HepG2 (cell line): ENCODE results near the gene AUTS2. TPM values are rescaled to one million over a fixed set of nuclear protein-coding genes. Genes with fewer than 3 reads are reported as not detected.

Experiments
- ATAC-seq: fragments of 200-7000 bp; cut with Tn5 transposase; 3 replicates; pipeline ENCODE4 v1.9.1; 2020; ENCODE audit warnings: mild to moderate bottlenecking, moderate library complexity
- BruUV-seq: library from RNA; stranded (reverse); fragments of 400-500 nt; replicated peaks from 2 replicates; lab custom pipeline; 2021; lab: Mats Ljungman, UMichigan
- CTCF ChIA-PET: fragments of 300-600 bp; formaldehyde crosslinking; extraction: SDS; loops from one replicate; lab custom pipeline; 2021; ENCODE audit warnings: low total read pairs, inconsistent platforms, low intra/inter-chr PET ratio; lab: Yijun Ruan, JAX
- POLR2A ChIA-PET: fragments of 350-600 bp; sonication (Branson Sonifier 250); formaldehyde crosslinking; loops from one replicate; lab custom pipeline; 2020; ENCODE audit warnings: antibody characterized with exemption, inconsistent platforms; lab: Yijun Ruan, JAX
- DNase-seq: peaks from one replicate; pipeline ENCODE4 v3.0.0-alpha.2; 2015; ENCODE audit warnings: low spot score
- FAIRE-seq: peaks from 3 replicates; lab custom pipeline; 2011; peaks lifted over from hg19 to GRCh38; lab: Jason Lieb, UNC
- H2AFZ ChIP-seq: one replicate; pipeline ENCODE4 v1.6.1; 2011; ENCODE audit warnings: low read length, inconsistent platforms
- H3K27ac ChIP-seq: fragments of 300-600 bp; 3 replicates; pipeline ENCODE4 v1.8.0; 2011; ENCODE audit warnings: mixed run types, mild to moderate bottlenecking, mixed read lengths, low read length, inconsistent platforms; ENCODE audit not compliant: insufficient read depth; ENCODE audit errors: extremely low read length
- H3K27me3 ChIP-seq, 2 experiments: fragments of 200-600 bp in 1 of 2; 2 replicates in 1 of 2; 3 replicates in 1 of 2; pipeline versions ENCODE4 v1.6.0 to v1.8.0; 2011; ENCODE audit warnings: low read length in 2 of 2, mild to moderate bottlenecking in 2 of 2, moderate library complexity in 2 of 2, inconsistent platforms in 1 of 2; ENCODE audit not compliant: insufficient read depth in 2 of 2, control insufficient read depth in 1 of 2
- H3K36me3 ChIP-seq, 2 experiments: fragments of 200-600 bp in 1 of 2; replicated peaks in 1 of 2; 2 replicates in 1 of 2; 3 replicates in 1 of 2; pipeline versions ENCODE4 v1.5.1 to v1.8.0; 2011; ENCODE audit warnings: low read length in 2 of 2, inconsistent platforms in 1 of 2; ENCODE audit not compliant: insufficient read depth in 2 of 2, control insufficient read depth in 1 of 2
- H3K4me1 ChIP-seq: 2 replicates; pipeline ENCODE4 v1.5.1; 2012; ENCODE audit warnings: low read length, inconsistent platforms; ENCODE audit not compliant: insufficient read depth
- H3K4me2 ChIP-seq: 2 replicates; pipeline ENCODE4 v1.6.0; 2011; ENCODE audit warnings: low read depth, low read length, inconsistent platforms
- H3K4me3 ChIP-seq, 3 experiments: fragments of 200-600 bp in 1 of 3; sonication (generic), shearing (Covaris generic) in 1 of 3; replicated peaks in 1 of 3; 2 replicates each; pipeline ENCODE4 v1.5.1; 2011 to 2016; ENCODE audit warnings: low read length in 3 of 3, inconsistent platforms in 2 of 3, low read depth in 2 of 3, mild to moderate bottlenecking in 2 of 3, control low read depth in 1 of 3, mixed read lengths in 1 of 3; ENCODE audit not compliant: insufficient read depth in 1 of 3
- H3K79me2 ChIP-seq: one replicate; pipeline ENCODE4 v1.6.1; 2011; ENCODE audit warnings: low read length, inconsistent platforms; ENCODE audit not compliant: insufficient read depth
- H3K9ac ChIP-seq: 2 replicates; pipeline ENCODE4 v1.6.0; 2011; ENCODE audit warnings: mild to moderate bottlenecking, low read depth, low read length, inconsistent platforms; ENCODE audit not compliant: insufficient read depth
- H3K9me3 ChIP-seq: 2 replicates; pipeline ENCODE4 v1.5.1; 2012; ENCODE audit warnings: mild to moderate bottlenecking, low read length
- H4K20me1 ChIP-seq: 2 replicates; pipeline ENCODE4 v1.6.0; 2011; ENCODE audit warnings: inconsistent platforms, mild to moderate bottlenecking, low read length, moderate library complexity; ENCODE audit not compliant: insufficient read depth
- BCL6 ChIP-seq: IDR thresholded peaks from 2 replicates; pipeline ENCODE4 v1.6.1; 2016; ENCODE audit warnings: missing genetic modification reagents, missing compliant biosample characterization
- HOXA3 ChIP-seq: sonication (generic); formaldehyde crosslinking; IDR thresholded peaks from 2 replicates; pipeline ENCODE4 v1.5.0; 2020; ENCODE audit warnings: missing genetic modification reagents
- IRX3 ChIP-seq: sonication (generic); formaldehyde crosslinking; IDR thresholded peaks from 2 replicates; pipeline ENCODE4 v1.8.1; 2023; ENCODE audit warnings: mild to moderate bottlenecking, low read depth, missing genetic modification reagents, borderline replicate concordance
- YEATS2 ChIP-seq: sonication (generic); formaldehyde crosslinking; IDR thresholded peaks from 2 replicates; pipeline ENCODE4 v1.4.0; 2020; ENCODE audit warnings: missing genetic modification reagents, borderline replicate concordance
- ZNF619 ChIP-seq: sonication (generic); formaldehyde crosslinking; IDR thresholded peaks from 2 replicates; pipeline ENCODE4 v1.4.0; 2020; ENCODE audit warnings: mild to moderate bottlenecking, missing genetic modification reagents
- ZNF724P ChIP-seq: sonication (generic); formaldehyde crosslinking; IDR thresholded peaks from 2 replicates; pipeline ENCODE4 v1.8.0; 2022; ENCODE audit warnings: missing genetic modification reagents, borderline replicate concordance
- ZNF891 ChIP-seq: sonication (generic); formaldehyde crosslinking; IDR thresholded peaks from 2 replicates; pipeline ENCODE4 v1.5.0; 2020; ENCODE audit warnings: mild to moderate bottlenecking, missing genetic modification reagents
- WGBS: methylation state at CpG from one replicate; pipeline ENCODE4 v1.1.6; 2017; ENCODE audit warnings: low lambda C conversion rate; 5-methylcytosine and 5-hydroxymethylcytosine counted together
- in situ Hi-C: cut with HindIII; loops from 2 replicates; pipeline ENCODE4 v1.10.0; 2017; ENCODE audit warnings: low pct_unique_long_range_greater_than_20kb; ENCODE audit not compliant: extremely low pct_ligation_motif_present
- intact Hi-C: fragments of 100-400 bp; cut with micrococcal nuclease; formaldehyde crosslinking; loops from one replicate; pipeline ENCODE4 v1.10.0; 2022; ENCODE audit not compliant: unreplicated experiment
- polyA plus RNA-seq, 8 experiments: library from polyadenylated mRNA; depleted of rRNA in 3 of 8; stranded (reverse) in 7 of 8; unstranded in 1 of 8; fragments of >200 nt; fragmentation: Illumina TruSeq in 4 of 8; extraction: Trizol in 4 of 8; gene quantifications; 2 replicates each; pipeline versions ENCODE4 v1.2.1 to v1.2.3, GENCODE V29; 2011 to 2016; ENCODE audit warnings: low read depth in 4 of 8, missing spikeins in 1 of 8, mixed read lengths in 1 of 8; ENCODE audit not compliant: insufficient read depth in 1 of 8
- total RNA-seq, 5 experiments: library from RNA; depleted of rRNA; stranded (reverse); fragments of >200 nt; fragmentation: Illumina TruSeq; extraction: Trizol; gene quantifications; 2 replicates each; pipeline ENCODE4 v1.2.3, GENCODE V29; 2016; ENCODE audit warnings: low read depth in 1 of 5
- TF ChIP-seq, protein P1 (sequence below): sonication (generic); formaldehyde crosslinking; IDR thresholded peaks from 2 replicates; pipeline ENCODE4 v1.4.0; 2020; ENCODE audit warnings: missing genetic modification reagents
- TF ChIP-seq, protein P2 (sequence below), 2 experiments: sonication (generic) in 1 of 2; formaldehyde crosslinking in 1 of 2; IDR thresholded peaks; 2 replicates each; pipeline versions ENCODE4 v1.4.0 to v1.6.1; 2018 to 2020; ENCODE audit warnings: missing genetic modification reagents in 2 of 2, borderline replicate concordance in 1 of 2, low read depth in 1 of 2, mild to moderate bottlenecking in 1 of 2, missing biosample characterization in 1 of 2

Gene AUTS2
- total and polyA plus RNA-seq, 2 of the 13 experiments (the other 11 are each of a cell fraction or from before 2014, with no cell fraction given) = 0.38 TPM; not detected in 1

DNA sequence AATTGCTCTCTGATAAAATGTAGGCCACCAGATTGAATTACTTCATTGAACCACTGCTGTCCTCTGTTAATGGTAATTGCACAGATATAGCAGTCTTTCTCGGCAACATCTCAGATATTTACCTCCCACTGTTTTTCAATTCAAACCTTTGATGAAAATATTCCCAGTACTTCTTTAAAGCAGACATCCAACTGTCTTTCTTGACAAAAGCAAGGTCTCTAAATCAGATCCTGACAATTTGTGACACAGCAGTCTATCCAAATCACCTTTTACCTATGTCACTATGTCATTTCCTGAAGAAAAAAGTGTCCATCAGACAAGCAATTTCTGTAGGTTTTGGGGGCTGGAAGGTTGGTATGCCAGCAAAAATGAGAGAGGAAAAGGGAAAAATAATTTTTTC, 555.7 kb downstream of the AUTS2 start (continued):
- TF ChIP-seq, protein P1, sequence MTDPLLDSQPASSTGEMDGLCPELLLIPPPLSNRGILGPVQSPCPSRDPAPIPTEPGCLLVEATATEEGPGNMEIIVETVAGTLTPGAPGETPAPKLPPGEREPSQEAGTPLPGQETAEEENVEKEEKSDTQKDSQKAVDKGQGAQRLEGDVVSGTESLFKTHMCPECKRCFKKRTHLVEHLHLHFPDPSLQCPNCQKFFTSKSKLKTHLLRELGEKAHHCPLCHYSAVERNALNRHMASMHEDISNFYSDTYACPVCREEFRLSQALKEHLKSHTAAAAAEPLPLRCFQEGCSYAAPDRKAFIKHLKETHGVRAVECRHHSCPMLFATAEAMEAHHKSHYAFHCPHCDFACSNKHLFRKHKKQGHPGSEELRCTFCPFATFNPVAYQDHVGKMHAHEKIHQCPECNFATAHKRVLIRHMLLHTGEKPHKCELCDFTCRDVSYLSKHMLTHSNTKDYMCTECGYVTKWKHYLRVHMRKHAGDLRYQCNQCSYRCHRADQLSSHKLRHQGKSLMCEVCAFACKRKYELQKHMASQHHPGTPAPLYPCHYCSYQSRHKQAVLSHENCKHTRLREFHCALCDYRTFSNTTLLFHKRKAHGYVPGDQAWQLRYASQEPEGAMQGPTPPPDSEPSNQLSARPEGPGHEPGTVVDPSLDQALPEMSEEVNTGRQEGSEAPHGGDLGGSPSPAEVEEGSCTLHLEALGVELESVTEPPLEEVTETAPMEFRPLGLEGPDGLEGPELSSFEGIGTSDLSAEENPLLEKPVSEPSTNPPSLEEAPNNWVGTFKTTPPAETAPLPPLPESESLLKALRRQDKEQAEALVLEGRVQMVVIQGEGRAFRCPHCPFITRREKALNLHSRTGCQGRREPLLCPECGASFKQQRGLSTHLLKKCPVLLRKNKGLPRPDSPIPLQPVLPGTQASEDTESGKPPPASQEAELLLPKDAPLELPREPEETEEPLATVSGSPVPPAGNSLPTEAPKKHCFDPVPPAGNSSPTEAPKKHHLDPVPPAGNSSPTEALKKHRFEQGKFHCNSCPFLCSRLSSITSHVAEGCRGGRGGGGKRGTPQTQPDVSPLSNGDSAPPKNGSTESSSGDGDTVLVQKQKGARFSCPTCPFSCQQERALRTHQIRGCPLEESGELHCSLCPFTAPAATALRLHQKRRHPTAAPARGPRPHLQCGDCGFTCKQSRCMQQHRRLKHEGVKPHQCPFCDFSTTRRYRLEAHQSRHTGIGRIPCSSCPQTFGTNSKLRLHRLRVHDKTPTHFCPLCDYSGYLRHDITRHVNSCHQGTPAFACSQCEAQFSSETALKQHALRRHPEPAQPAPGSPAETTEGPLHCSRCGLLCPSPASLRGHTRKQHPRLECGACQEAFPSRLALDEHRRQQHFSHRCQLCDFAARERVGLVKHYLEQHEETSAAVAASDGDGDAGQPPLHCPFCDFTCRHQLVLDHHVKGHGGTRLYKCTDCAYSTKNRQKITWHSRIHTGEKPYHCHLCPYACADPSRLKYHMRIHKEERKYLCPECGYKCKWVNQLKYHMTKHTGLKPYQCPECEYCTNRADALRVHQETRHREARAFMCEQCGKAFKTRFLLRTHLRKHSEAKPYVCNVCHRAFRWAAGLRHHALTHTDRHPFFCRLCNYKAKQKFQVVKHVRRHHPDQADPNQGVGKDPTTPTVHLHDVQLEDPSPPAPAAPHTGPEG = no peak
- no peak for TF ChIP-seq HOXA3 (CRISPR knock-in tag)
- no peak for TF ChIP-seq ZNF619 (CRISPR knock-in tag)
- TF ChIP-seq IRX3 (CRISPR knock-in tag) = no peak

DNA sequence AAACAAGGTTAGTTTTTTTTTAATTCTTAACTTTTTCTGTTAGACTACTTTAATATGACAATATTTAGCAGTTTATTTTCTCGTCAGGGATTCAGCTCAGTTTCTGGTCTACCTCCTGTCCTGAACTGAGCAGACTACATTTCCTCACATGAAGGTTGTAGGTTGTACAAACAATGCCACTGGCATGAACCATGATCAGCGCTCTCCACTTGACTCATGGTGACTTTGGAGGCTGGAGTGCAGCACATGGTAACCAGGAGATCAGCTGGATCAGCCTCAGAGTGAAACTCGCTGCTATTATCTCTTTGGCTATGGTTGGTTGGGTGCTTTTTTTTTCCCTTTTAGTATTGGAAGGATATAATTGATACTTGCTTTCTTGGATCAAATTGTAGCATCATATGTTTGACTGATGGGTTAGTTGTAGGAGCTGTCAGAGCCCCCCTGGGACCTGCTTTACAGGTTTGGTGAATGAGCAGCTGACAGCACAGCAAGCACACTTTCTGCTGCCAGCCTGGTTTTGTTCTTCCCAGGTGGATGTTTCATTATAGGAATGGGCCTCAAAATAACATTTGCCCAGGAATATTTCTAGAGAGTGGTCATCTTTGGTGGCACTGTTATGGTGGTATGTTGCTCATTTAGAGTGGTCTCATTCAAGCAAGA, 556.4 kb downstream of the AUTS2 start:
- DNase-seq (no peak), ATAC-seq (no peak), FAIRE-seq (no peak)
- intact Hi-C loops (no loop called here), in situ Hi-C loops (no loop called here)
- 0% methylated on average over 2 of the region's 3 CpGs for WGBS
- H3K4me3 ChIP-seq = no peak overlapping the region
- H3K4me1 ChIP-seq = no peaks in the 10 kb centered on the region
- ChIA-PET POLR2A (no interaction called here), CTCF (no interaction called here)
- no TSS peak for BruUV-seq
- no peak overlapping the region for H3K4me2 ChIP-seq
- no peaks in the 10 kb centered on the region for H3K9me3 ChIP-seq
- H3K27me3 ChIP-seq = no peaks in the 10 kb centered on the region
- H4K20me1 ChIP-seq = no peaks in the 10 kb centered on the region
- no peak overlapping the region for H2AFZ ChIP-seq
- H3K9ac ChIP-seq = no peak overlapping the region
- H3K36me3 ChIP-seq = no peaks in the 10 kb centered on the region
- no peaks in the 10 kb centered on the region for H3K79me2 ChIP-seq
- H3K27ac ChIP-seq = no peak overlapping the region
- TF ChIP-seq, protein P2, sequence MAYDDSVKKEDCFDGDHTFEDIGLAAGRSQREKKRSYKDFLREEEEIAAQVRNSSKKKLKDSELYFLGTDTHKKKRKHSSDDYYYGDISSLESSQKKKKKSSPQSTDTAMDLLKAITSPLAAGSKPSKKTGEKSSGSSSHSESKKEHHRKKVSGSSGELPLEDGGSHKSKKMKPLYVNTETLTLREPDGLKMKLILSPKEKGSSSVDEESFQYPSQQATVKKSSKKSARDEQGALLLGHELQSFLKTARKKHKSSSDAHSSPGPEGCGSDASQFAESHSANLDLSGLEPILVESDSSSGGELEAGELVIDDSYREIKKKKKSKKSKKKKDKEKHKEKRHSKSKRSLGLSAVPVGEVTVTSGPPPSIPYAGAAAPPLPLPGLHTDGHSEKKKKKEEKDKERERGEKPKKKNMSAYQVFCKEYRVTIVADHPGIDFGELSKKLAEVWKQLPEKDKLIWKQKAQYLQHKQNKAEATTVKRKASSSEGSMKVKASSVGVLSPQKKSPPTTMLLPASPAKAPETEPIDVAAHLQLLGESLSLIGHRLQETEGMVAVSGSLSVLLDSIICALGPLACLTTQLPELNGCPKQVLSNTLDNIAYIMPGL (CRISPR knock-in tag; IDR thresholded peaks at IDR 0.05; ENCODE audit: borderline replicate concordance in 1 of 2, low read depth in 1 of 2) = no peak
- no peak for TF ChIP-seq YEATS2
- no peak for TF ChIP-seq BCL6 (CRISPR knock-in tag)
- no peak for TF ChIP-seq ZNF891 (CRISPR knock-in tag)
- no peak for TF ChIP-seq ZNF724P
